Amniotic stem cell (primary cell): ENCODE data around the gene C1orf94.
"Not testable (repeated sequence)": the region's sequence is repeated elsewhere in the genome, so short reads cannot be mapped to it uniquely, and the experiment has no call there.

Experiments used
- DNase-seq: peaks from one replicate; lab custom pipeline; 2025; lab: John Stamatoyannopoulos, UW

C1orf94 gene

DNA sequence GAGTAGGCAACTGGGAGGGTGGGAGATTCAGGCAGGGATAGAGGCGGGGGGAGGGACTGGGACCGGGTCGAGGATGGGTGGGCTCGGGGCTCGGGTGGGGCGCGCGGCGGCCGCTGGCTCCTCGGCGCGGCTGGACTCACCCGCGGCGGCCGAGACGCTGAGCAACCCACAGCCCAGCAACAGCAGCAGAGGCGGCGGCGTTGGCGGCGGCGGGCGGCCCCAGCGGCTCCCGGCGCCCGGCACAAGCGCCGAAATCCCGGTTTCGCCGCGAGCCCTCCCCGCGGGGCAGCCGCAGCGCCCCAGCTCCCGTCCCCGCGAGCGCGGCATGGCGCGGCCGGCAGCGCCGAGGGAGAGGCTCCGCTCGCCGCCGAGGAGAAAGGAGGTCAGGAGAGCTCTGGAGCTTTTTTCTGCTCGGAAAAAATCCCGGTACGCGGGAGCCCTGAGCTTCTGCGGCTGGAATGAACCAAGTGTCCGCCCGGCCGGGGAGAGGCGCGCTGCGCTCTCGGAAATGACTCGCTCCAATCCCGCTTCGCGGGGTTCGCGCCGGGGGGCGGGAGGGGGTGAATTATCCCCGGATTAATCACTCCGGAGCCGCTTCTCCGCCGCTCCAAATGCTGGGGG, 11.8 kb upstream of the C1orf94 start, which contains the start of gene CSMD2:
Gene CSMD2 (minus strand): TSS at position 460 of the 621 bp plus-strand sequence. CDS start 133 bp downstream, at position 327.
- peak; percentile 3 for DNase-seq

DNA sequence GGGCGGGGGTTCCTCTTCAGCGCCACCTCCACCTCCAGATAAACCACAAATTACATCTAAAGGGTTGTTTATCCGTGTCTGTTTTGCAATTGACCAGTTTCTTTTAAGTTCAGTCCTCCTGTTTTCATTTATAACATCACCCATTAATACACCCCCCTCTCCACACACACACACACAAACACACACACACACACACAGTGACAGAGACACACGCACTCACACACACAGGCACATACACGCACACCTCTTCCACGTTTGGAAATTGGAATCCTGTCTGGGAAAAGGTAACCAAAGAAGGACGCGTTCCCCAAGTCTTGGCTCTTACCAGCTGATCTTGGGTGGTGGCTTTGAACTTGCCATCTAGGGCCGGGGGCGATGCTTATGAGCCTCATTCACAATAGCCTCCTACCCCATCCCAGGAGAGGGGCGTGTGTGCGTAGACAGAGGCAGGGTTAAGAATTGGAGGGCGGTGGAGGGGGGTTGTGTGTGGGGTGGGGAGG, 11.2 kb upstream of the C1orf94 start:
- DNase-seq: no peak

DNA sequence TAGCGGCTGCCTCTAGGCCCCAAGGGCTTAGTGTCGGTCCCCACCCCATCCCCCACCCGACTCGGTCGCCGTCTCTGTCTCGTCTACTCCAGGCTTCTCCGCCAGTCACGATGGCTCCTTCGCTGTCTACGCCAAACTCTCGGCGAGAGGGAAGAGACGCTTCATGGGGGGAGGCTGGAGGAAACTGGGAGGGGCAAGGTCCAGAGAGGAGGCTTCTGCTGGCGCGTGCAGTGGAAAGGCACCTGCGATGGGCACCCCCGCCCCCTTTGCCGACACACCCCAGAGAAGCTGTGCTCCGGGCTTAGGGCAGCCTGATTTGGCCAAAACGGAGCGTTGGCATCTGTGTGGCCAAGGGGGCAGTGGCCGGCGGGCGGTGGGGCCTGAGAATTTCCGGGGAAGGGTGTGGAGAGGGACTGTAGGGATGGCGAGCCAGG, 10.5 kb upstream of the C1orf94 start:
- no peak for DNase-seq

GRCh38 chr1:34166625-34167361, 9.9 kb upstream of the C1orf94 start:
- no peak for DNase-seq

- no peak for DNase-seq
Measured at GRCh38 chr1:34167389-34167788, 9.3 kb upstream of the C1orf94 start.

DNA sequence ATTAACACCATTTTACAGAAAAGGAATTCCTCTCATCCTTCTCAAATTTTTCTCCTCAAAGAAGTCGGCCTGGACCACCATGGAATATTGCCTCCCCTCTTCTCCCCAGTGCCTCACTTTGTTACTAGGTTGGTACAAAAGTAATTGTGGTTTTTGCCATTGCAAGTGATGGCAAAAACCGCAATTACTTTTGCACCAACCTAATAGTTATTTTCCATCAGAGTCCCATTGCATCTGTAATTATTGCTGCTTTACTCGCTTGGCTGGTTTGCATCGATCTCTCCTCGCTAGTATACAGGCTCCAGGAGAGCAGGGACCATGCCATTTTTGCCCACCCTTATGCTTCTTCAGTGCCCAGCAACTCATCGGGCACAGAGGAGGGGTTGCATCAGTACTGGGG, 963 bp upstream of the C1orf94 start:
- DNase-seq: no peak

GRCh38 chr1:34178072-34178471, 1.4 kb downstream of the C1orf94 start:
- DNase-seq: no peak

- not testable (repeated sequence) for DNase-seq
Measured at GRCh38 chr1:34183381-34183780, 6.7 kb downstream of the C1orf94 start.

GRCh38 chr1:34186741-34187494, 10.2 kb downstream of the C1orf94 start:
- DNase-seq: no peak

GRCh38 chr1:34188418-34188817, 11.7 kb downstream of the C1orf94 start:
- DNase-seq: no peak

DNA sequence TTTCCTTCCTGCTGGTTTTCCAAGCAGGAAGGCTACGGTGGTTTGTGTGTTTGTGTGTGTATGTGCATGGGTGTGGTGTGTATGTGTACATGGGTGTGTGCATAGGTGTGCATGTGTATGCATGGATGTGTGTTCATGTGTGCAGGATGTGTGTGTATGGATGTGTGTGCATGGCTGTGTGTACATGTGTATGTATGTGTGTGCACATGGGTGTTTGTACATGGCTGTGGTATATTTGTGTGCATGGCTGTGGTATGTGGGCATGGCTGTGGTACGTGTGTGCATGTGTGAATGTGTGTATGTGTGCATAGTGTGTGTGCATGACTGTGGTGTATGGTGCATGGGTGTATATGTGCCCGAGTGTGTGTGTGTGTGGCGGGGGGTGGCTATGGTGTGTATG, 12.3 kb downstream of the C1orf94 start:
- DNase-seq: no peak

- DNase-seq: no peak
Measured at GRCh38 chr1:34190692-34191091, 14.0 kb downstream of the C1orf94 start.

GRCh38 chr1:34192621-34193020, 15.9 kb downstream of the C1orf94 start:
- DNase-seq: no peak

GRCh38 chr1:34199927-34200326, 23.2 kb downstream of the C1orf94 start:
- DNase-seq: no peak

GRCh38 chr1:34212673-34213072, 36.0 kb downstream of the C1orf94 start:
- no peak for DNase-seq

- DNase-seq: no peak
Measured at GRCh38 chr1:34213956-34214355, 37.2 kb downstream of the C1orf94 start.

GRCh38 chr1:34231441-34231840, 54.7 kb downstream of the C1orf94 start:
- no peak for DNase-seq

- DNase-seq: no peak
Measured at GRCh38 chr1:34235594-34235993, 58.9 kb downstream of the C1orf94 start.

GRCh38 chr1:34236089-34236488, 59.4 kb downstream of the C1orf94 start:
- no peak for DNase-seq

DNA sequence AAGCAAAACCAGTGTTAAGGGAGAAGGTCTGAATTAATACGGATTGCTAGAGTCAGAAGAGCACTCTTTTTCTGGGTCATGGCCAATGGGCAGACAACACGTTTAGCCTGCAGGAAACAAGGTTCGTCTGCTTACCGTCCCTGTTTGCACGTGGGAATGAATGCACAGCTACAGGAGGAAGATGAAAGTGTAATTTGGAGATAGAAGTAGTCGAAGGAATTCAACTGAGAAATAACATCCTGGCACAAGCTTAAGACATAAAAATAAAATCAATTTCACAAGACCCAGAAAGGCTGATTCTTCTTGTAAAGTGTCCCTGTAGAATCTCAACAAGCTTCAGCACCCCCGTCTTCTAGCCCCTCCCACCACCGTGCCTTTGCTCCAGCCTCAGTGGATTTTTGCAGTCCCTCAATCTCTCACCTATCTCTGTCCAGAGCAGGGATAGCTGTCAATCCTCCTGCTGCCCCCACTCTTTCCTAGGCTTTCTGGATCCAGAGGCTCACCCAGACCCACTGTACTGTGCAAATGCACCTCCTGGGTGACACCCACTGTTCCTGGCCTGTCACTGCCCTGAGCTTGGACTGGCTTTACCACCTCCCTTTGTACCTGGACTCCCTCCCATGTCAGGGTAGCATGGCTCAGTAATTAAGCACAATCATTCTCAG, 60.6 kb downstream of the C1orf94 start:
- no peak for DNase-seq

DNA sequence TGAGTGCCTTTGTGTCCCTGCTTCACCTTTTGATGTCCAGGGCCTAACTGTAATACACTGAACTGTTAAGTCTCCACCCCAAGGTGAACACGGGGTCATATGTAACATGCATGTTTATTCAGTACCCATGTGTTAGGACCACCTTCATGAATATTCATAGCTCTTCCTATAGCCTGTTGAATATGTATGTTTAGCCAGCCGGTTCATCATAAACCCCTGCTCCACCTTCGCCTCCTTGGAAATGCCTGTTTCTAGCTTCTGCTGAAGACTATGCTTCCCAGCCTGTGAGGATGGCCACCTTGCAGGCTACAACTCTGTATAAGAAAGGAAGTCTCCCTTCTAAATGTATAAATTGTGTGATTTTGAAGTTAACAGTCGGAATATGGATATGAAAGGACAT, 69.3 kb downstream of the C1orf94 start:
- DNase-seq: no peak

GRCh38 chr1:34250342-34250741, 73.6 kb downstream of the C1orf94 start:
- DNase-seq: no peak
